Measurements from ENCODE around the gene SLC9C1. TPM values are rescaled to one million over a fixed set of nuclear protein-coding genes. Genes with fewer than 3 reads are reported as not detected.

The SLC9C1 gene
- total RNA-seq = not detected
- long read RNA-seq, partial matches to known transcripts = 1 of 5 reads
- long read RNA-seq, other reads (novel, unspliced or antisense) = 4 of 5 reads

GRCh38 chr3:112293368-112294321 lies at the start of gene SLC9C1:
SLC9C1 (minus strand) TSS chr3:112294216; CDS start chr3:112286791, 7,425 bp downstream.
- DNase-seq (ENCODE audit: low spot score) = no peak

GRCh38 chr3:112341386-112341785 lies 47.4 kb upstream of the SLC9C1 start:
- DNase-seq (ENCODE audit: low spot score) = no peak

- DNase-seq (ENCODE audit: low spot score) = no peak
Observed at GRCh38 chr3:112339609-112340008, 45.6 kb upstream of the SLC9C1 start.

- DNase-seq (ENCODE audit: low spot score) = no peak
Observed at GRCh38 chr3:112339134-112339533, 45.1 kb upstream of the SLC9C1 start.

DNA sequence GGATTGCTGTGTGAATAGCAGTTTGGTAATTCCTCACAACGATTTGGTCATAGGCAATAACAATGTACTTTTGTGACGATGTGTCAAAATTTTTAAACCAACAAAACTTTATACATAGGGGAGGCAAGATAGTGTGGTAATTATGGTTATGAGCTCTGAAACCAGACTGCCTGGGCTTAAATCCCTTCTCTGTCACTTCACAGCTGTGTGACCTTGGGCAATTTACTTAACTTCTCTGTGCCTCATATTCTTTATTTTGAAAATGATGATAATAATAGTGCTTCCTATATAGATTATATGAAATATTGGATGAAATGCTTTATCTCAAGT lies 44.7 kb upstream of the SLC9C1 start:
- no peak for DNase-seq (ENCODE audit: low spot score)

GRCh38 chr3:112338021-112338726 lies 44.2 kb upstream of the SLC9C1 start:
- no peak for DNase-seq (ENCODE audit: low spot score)

DNA sequence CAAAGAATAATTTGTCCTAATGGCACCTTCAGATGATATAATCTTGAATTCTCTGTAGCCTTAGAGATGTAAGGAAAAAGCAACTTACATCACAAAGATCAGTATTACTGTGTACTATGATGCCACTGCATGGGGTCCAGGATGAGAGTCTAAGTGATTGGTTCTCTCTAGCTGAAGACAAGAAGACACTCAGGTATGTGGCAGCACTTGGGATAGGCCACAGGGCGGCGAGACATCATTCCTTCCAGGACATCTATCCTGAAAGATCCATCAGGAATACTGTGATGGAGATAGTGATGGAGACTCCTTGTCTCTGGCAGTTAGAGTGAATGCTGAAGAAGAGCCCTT lies 41.4 kb upstream of the SLC9C1 start:
- DNase-seq (ENCODE audit: low spot score) = no peak

DNA sequence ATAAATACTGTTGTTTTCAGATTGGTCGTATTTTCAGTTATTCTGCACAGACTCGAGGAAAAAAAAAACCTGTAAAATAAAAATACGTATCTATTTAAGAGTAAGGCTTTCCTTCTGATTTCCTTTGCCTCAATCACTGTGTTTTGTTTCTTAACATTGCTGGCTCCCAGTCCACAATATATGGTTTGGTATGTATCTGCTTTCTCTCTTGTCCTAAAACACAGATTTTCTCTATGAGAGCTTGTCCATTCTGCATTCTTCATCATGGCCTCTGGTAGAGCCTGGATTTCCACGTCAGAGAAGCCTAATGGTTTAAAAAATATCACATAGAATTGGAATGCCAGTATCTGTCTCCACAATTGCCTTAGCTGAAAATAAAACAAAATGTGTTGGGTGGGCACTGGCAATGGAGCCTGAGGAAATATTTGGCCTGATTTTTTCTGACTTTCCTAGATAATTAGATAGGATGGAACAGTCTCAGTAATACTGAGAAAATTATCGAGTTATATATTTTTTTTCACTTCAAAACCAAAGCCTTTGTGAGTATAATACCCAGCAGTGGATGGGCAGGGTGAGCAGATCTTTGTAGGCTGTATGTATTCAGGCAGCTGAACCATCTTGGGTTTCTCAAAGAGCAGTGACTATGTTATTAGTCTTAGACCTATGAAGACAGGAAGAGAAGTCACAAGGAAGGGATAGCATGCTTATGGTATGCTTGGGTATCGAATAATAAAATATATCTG lies 40.8 kb upstream of the SLC9C1 start:
- no peak for DNase-seq (ENCODE audit: low spot score)

DNA sequence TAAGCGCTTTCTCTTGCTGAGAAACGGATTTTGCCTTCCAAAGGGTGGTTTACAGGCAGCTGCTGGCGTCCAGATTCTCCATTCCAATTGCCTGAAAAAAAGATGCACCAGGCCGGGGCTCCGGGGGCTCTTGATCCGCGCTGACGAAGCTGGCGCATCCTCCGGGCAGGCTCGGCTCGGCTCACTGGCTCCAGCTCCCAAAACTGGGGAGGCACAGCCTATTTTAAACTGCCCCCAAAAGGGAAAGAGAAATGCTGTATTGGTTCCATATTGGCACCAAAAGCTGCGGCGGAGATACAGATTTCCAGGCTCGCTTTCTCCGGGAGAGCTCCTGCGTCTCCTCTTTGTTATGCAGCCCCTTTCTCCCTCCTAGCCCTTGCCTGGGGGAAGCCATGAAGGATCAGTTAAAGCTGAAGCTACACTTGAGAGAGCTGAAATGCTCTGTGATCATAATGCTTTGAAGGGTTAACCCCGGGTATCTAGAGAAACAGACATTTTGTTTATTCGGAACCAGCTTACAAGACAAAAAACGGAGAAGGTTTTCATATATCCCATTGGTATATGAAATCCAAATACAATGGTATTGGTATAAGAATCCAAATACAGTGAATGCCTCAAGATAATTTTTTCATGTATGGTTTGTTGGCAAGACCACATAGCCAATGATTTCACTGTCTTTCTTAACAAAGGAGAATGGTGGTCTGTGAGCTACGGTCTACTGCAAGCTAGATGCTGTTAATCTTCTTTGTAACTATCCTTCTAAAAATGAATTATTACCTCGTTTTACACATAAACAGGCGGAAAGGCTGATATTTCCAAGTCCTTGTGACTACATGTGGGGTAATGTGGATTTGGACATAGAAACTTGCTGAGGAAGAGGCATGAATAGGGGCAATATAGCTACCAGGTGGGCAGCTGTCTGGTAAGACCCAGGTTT lies 39.6 kb upstream of the SLC9C1 start:
- DNase-seq (ENCODE audit: low spot score) = no peak

DNA sequence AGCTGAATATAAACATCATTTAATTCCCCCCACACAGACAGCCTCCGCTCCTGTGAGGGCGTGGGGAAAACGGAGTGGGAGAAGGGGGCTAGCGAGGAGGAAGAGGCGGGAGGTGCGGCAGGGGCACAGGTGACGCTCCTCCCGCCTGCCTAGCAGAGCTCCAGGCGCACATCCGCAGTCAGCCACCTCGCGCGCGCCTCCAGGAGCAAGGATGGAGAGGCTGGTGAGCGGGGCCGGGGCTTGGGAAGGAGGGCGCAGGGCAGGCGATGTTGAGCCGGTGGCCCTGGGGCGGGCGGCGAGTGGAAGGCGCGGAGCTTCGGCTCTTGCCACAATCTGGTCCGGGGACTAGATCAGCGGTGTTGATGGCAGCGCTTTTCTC lies 39.0 kb upstream of the SLC9C1 start, which contains the start of gene CD200:
Gene CD200 (plus strand): TSS at position 155 of the 379 bp plus-strand sequence. CDS start 57 bp downstream, at position 212.
- DNase-seq (ENCODE audit: low spot score) = peak; percentile 90

- DNase-seq (ENCODE audit: low spot score) = no peak
Observed at GRCh38 chr3:112331851-112332250, 37.8 kb upstream of the SLC9C1 start.

DNA sequence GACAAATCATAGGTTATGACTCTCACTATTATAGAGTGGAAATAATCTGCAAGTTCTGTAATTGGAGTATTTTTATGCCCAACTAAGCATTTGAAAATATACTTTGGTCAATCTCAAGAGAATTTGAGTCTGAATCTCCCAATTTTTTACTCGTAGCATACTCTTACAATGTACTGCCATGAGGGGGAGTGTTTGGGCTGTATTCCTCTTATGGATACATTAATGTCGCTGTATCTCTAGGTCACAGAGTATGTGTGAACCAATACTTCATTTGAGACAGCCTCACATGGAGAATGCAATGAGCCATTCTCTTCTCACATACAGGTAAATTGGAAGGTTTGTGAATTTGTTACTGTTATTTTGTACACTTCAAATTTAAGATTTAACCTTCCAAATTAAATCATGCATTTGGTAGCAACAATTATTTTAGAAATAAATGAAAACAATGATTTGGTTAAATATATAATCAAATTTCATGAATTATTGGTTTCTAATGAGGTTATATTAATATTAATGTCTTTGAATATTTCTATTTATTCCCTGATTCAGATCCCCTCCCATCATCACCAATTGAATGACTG lies 33.4 kb upstream of the SLC9C1 start:
- no peak for DNase-seq (ENCODE audit: low spot score)

- no peak for DNase-seq (ENCODE audit: low spot score)
Observed at GRCh38 chr3:112321867-112322652, 28.0 kb upstream of the SLC9C1 start.

DNA sequence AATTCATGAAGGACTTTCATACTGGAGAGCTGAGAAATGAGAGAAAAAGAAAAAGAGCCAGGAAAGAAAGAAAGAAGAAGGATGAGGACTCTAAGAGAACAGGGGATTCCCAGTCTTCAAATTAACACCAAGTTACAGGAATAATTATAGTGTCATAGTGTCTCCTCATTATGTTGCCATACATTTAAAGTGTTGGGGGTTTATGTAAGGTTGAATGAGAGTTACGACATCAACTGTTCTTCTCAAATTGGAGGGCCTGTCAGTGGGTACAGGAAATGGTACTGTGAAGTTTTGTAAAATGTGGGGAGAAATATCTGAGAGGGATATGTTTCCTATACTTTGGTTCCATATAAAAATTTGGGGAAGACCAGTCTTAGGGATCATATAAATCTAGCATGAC lies 26.7 kb upstream of the SLC9C1 start:
- DNase-seq (ENCODE audit: low spot score) = no peak

DNA sequence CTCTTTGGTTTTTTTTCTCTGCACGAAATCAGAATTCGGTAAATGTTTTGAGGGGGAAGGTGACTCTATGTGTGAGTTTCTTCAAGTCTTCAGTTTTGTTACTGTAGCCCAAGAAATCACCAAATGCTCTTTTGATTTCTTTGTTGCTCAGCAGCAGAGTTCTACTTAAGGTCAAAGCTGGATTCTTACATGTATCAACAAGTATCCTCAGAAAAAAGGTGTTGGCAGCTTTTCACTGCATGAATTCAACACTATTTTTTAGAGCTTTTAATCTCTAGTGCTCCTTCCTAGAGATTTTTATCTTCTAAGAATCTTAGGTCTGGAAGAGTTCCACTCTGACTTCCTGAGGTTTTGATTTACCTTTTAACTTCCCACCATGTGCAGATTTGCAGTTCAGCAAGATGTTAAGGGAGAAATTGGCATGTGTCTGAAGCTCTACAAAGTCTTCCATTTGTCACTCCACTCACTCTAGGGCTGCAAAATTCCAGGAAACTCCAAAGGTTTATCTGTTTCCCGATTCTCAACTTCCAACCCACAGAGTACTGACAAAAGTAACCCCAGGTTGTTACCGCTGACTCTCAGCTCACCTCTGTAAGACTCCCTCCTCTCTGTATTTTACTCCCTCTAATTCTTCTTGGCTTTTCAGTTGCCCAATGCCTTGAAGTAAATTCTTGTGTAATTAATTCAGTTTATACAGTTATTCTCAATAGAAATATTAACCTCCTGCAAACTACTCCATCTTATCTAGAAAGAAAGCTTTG lies 25.7 kb upstream of the SLC9C1 start:
- DNase-seq (ENCODE audit: low spot score) = no peak

- DNase-seq (ENCODE audit: low spot score) = no peak
Observed at GRCh38 chr3:112315791-112316190, 21.8 kb upstream of the SLC9C1 start.

GRCh38 chr3:112314649-112315048 lies 20.6 kb upstream of the SLC9C1 start:
- no peak for DNase-seq (ENCODE audit: low spot score)

DNA sequence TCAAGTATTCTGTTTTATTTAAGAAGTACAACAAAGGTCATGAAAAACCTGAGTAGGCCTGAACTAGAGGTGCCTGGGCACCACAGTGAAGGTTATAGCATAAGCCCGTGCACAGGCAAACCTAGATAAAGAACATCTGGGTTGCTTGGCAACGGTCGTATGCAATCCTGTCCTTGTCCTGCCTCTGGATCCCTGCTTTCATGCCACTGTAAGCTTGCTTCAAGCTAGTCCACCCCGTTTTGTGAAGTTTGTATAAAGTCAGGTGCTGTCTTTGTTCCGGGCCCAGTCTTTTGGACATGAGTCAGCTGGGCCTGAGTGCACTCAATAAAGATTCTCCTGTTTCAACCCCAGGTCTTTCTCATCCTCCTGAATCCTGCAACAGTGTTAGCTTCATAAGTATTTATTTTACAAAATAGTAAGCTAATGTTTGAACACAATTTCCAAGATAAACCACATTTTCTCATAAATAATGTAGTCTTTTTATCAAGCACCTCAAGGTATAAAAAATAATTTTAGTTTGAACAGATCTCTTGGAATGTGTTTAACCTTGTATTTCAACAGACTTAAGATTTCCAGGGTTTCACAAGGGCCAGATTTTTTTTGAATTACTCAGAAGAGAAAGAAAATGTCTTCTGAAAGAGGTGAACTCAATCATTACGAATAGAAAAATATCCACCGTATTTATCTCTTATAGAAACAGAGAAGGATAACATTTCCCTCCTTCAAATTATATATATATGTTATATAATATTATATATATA lies 14.3 kb upstream of the SLC9C1 start:
- DNase-seq (ENCODE audit: low spot score) = no peak
